HFF-Myc (cell line): Measurements from ENCODE around the gene EXT2.

ENCODE experiments used
- DNase-seq: peaks from one replicate; pipeline ENCODE4 v3.0.0-alpha.2; 2011; ENCODE audit warnings: low read depth; ENCODE audit errors: extremely low read depth
- H3K4me3 ChIP-seq: replicated peaks from 2 replicates; pipeline ENCODE4 v1.5.1; 2011; ENCODE audit warnings: low read depth, mild to moderate bottlenecking, control low read depth, low read length
- CTCF ChIP-seq: IDR thresholded peaks from 2 replicates; pipeline ENCODE4 v1.5.1; 2012; ENCODE audit warnings: mild to moderate bottlenecking, low read depth, low read length, control low read depth; ENCODE audit errors: missing control alignments

EXT2 gene

DNA sequence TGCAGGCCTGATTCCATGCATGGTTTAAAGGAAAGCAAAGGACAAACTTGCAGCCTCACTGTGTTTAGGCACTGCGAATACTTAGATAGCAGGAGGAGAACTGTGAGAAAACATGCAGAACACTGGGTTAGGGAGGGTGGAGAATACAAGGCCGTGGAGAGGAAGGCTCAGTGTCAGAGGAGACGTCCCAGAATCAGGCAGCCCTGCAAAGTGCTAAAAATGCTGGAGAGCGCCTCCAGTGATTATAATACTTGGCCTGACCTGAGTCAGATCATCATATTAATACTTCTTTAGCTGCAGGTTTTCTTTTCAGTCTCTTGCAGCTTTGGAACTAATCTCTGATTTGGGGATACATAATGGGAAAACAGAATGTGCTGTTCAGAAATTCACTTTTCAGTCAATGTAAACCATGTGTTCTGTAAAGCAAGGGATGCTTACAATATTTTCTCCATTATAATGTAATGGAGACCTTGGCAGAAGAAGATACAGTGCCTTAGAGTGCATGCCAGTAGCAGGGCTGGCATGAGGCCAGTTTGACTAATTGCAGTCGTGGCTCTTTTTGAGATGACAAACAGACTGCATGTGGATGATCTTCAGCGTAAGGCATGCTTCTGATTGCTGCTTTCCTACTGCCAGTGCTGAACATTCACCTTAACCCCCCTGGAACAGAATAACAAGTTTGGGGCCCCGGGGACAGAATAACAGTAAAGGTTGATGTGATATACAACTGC, 16.8 kb downstream of the EXT2 start:
- peak; percentile 37 for DNase-seq
- no peak overlapping the region for H3K4me3 ChIP-seq
- no peak for TF ChIP-seq CTCF

DNA sequence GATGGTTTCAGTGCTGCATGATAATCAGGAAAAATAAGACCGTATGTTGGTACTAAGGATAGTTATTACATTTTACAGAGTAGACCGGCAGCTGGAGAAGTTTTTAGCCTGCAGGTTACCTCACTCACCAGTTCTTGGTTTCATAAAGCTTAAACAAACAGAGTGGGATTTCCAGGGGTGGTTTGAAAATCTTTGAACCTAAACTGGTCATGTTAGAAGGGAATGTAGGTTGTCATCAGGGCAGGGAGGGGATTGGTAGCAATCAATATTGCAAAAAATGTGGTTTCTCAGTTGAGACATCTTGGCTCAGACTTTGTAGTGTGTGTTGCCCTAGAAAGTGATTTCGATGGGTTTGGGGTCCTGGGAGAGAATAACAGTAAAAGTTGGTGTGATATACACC, 17.5 kb downstream of the EXT2 start:
- TF ChIP-seq CTCF = no peak
- no peak overlapping the region for H3K4me3 ChIP-seq
- no peak for DNase-seq

DNA sequence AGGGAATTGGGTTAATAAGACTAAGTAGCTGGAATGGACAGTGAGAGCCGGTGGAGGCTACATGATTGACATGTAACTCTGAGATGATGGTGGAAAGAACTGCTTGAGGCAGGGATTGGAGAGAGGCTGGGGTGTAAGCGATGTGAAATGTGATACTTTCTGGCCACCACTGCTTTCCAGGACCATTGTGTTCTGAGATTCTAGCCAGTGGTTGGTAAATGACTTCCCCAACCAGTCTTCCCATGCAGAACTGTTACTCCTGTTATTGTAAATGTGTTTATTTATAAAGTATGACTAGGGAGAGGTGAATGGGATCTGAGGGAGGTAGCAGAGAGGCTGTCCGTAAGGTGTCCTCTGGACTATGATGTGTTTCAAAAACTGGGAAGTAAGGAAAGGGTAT, 18.1 kb downstream of the EXT2 start:
- no peak for DNase-seq
- no peak overlapping the region for H3K4me3 ChIP-seq
- TF ChIP-seq CTCF = no peak

DNA sequence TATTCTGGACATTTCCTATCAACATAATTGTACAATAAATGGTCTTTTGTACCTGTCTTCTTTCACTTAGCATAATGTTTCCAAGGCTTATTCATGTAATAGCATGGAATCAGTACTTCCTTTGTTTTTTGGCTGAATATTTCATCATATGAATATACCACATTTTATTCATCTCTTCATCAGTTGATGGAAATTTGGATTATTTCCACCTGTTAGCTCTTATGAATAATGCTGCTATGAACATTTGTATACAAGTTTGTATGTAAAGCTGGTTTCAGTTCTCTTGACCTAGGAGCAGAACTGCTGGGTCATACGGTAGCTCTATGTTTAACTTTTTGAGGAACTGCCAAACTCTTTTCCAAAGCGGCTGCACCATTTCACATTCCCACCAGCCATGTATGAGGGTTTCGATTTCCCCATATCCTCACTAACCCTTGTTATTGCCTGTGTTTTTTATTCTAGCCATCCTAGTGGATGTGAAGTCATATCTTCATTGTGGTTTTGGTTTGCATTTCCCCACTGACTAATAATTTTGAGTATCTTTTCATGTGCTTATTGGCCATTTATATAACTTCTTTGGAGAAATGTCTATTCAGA, 20.9 kb downstream of the EXT2 start:
- no peak overlapping the region for H3K4me3 ChIP-seq
- DNase-seq = no peak
- TF ChIP-seq CTCF = no peak

DNA sequence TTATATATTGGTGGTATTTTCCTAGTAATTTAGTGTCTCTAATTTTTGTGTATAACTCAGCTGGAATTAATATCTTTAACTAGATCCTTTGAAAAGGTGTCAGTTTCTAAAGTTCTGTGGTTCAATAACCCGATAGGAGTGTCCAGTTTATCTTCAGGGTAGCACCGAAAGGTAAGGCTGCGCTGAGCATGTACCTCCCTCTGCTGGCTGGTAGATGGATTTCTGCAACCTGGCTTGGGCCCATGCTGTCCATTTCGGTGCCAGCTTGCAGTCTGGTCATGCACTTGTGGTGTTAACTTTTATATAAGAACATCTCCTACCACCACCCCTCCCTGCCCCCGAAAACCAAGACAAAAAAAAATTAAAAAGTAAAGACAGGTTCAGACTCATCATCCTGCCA, 24.7 kb downstream of the EXT2 start:
- no peak overlapping the region for H3K4me3 ChIP-seq
- TF ChIP-seq CTCF = peak; percentile 32
- no peak for DNase-seq

DNA sequence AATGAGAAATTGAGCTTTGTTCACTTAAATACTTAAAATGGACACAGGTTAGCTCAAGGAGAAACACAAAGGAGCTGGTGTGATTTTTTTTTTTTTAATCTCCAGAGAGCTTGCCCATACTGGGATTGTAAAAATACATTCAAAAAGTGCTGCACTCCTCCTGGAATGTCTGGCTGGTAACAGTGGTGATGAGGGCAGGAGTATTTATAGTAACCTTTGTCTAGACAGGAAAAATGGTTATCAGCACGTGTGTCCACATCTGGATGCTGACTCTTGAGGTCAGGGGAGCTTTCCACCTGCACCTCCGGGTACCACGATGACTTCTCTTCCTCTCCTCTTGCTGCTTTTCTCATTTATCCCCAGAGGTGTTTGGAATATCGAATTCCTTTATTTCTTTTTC, 30.1 kb downstream of the EXT2 start:
- TF ChIP-seq CTCF = no peak
- no peak for DNase-seq
- no peak overlapping the region for H3K4me3 ChIP-seq
